Gastrocnemius medialis (tissue), 4 donors: ENCODE measurements around the gene C5orf47.
A peak's percentile ranks its signal among the peaks of the same experiment; 100 is the strongest.
"Not testable (repeated sequence)": the region's sequence is repeated elsewhere in the genome, so short reads cannot be mapped to it uniquely, and the experiment has no call there.

Experiments
- CTCF ChIP-seq, 5 experiments: fragments of 450-650 bp in 3 of 5; fragments of 200-600 bp in 2 of 5; sonication (generic) in 2 of 5; IDR thresholded peaks in 4 of 5; conservative IDR thresholded peaks in 1 of 5; 1 replicate in 4 of 5; 2 replicates in 1 of 5; pipeline ENCODE4 v1.5.1; 2016 to 2019; ENCODE audit warnings: antibody characterized with exemption in 5 of 5, mild to moderate bottlenecking in 3 of 5, moderate library complexity in 3 of 5
- POLR2A ChIP-seq, 2 donors: fragments of 450-650 bp; IDR thresholded peaks; one replicate each; pipeline ENCODE4 v1.6.1; 2017; ENCODE audit warnings: antibody characterized with exemption in 2 of 2, mild to moderate bottlenecking in 2 of 2, moderate library complexity in 2 of 2

- TF ChIP-seq CTCF (IDR thresholded peaks at IDR 0.05 in 4 of 5, conservative IDR thresholded peaks at IDR 0.05 in 1 of 5): peak in 1 of 5 experiments; percentile 25
- not testable (repeated sequence) for TF ChIP-seq POLR2A (IDR thresholded peaks at IDR 0.05)
Measured at GRCh38 chr5:174020069-174020927, 31.3 kb downstream of the C5orf47 start.
